Retinal pigment epithelial cell (primary cell): ENCODE results near the gene AATK.

Experiments
- DNase-seq: peaks from one replicate; pipeline ENCODE4 v3.0.0-alpha.2; 2010; ENCODE audit warnings: low read depth
- H3K4me3 ChIP-seq: 2 replicates; pipeline ENCODE4 v1.5.1; 2011; ENCODE audit warnings: mild to moderate bottlenecking, low read length, control low read depth, moderate library complexity
- CTCF ChIP-seq: conservative IDR thresholded peaks from 2 replicates; pipeline ENCODE4 v1.5.1; 2011; ENCODE audit warnings: low read depth, low read length, control low read depth, inconsistent platforms

AATK gene

DNA sequence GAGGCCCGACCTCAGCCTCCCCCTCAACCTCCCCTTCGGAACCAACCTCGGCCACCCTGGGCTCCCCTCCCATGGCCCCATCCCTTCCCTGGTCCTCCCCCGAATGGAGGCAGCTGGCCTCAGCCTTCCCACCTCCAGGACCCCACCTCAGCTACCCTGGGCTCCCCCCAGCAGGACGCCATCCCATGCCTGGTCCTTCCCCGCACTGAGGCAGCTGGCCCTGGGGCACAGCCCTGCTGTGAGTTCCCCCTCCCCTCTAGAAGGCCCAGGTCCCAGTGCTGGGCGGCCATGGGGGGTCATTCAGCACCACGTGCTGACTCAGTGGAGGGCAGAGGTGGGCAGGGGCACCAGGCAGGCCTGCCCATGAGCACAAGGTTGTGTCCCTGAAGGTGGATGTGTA is 29.7 kb downstream of the AATK start:
- no peak for TF ChIP-seq CTCF
- DNase-seq, result no peak
- no peak overlapping the region for H3K4me3 ChIP-seq

DNA sequence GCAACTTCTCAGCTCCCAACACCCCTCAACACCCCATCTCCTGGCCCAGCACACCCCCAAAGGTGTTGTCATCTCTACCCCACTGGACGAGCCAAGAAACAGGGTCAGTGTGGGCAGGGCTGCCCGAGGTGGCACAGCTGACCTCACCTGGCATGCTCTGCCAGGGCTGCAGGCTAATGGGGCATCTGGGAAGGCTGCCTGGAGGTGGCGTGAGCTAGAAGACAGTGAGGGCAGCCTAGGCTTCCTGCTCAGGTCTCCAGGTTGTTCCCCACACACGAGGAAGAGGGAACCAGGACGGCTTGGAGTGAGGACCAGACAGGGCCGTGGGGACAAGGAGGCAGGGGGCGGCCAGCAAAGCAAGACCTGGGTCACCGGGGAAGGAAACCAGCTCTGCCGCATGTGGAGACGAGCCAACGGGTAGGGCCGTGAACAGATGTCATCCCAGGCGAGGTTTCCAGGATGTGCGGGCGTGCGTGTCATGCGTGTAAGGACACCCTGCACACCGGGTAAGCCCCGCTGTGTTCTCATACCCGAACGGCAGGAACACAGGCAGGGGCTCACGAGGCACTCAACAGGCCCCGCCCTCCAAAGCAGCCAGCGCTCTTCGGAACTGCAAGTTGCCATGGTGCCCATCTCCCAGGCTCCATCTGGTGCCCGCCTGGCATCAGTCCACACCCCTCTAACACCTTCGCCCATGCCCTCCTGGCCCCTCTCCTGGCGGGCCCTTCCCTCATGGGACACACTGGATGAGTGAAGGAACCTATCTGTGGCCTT is 30.3 kb downstream of the AATK start:
- no peak for TF ChIP-seq CTCF
- H3K4me3 ChIP-seq, result no peak overlapping the region
- DNase-seq, result no peak

GRCh38 chr17:81134064-81134781 is 31.8 kb downstream of the AATK start:
- TF ChIP-seq CTCF, result no peak
- no peak overlapping the region for H3K4me3 ChIP-seq
- DNase-seq, result no peak

GRCh38 chr17:81132770-81133723 is 33.0 kb downstream of the AATK start:
- no peak for DNase-seq
- no peak overlapping the region for H3K4me3 ChIP-seq
- no peak for TF ChIP-seq CTCF

- no peak overlapping the region for H3K4me3 ChIP-seq
- TF ChIP-seq CTCF, result no peak
- no peak for DNase-seq
Measured at GRCh38 chr17:81132197-81132540, 33.9 kb downstream of the AATK start.

GRCh38 chr17:81131486-81132196 is 34.4 kb downstream of the AATK start:
- no peak for DNase-seq
- TF ChIP-seq CTCF, result no peak
- H3K4me3 ChIP-seq, result no peak overlapping the region
